Stimulated activated naive CD4-positive, alpha-beta T cell treated with Interleukin-2 at 50 U/mL for 16 hours (primary cell): ENCODE measurements around the gene IL17C.

ENCODE experiments used
- DNase-seq: peaks from one replicate; lab custom pipeline; 2025; lab: John Stamatoyannopoulos, UW

Gene IL17C

DNA sequence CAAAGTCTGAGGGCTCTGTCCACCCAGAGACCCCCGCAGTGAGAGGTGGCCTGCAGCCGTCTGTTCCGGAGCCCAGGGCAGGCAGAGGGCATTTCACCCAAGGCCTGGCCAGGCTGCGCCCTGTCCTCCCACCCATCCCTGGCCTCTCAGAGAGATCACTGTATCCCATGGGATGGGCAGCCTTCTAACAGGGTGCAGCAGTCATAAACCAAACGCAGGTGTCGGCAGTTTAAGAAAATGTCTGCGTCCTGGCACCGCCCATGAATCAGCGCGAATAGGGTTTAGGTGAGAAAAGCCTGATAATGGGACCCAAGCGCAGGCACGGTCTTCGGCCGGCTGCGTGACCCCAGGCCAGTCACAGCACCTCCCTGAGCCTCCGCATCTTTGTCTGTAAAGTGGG is 7.1 kb downstream of the IL17C start:
- no peak for DNase-seq

DNA sequence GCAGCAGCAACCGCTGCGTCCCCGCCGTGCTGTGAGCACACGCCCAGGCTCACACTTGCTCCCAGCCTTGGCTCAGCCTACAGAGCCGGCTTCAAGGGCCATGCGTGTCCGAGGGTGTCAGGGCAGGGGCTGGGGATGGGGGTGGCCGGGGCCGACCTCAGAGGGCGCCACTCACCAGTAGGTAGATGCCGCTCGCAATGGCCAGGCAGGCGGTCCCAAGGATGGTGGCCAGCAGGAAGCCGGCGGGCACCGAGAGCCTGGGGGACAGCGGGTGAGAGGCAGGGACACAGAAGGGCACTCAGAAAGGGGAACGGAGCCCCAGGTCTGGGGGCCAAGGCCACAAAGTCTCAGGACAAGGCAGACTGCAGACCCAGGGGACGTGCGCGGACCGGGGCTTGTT is 7.6 kb downstream of the IL17C start:
- DNase-seq, result no peak

DNA sequence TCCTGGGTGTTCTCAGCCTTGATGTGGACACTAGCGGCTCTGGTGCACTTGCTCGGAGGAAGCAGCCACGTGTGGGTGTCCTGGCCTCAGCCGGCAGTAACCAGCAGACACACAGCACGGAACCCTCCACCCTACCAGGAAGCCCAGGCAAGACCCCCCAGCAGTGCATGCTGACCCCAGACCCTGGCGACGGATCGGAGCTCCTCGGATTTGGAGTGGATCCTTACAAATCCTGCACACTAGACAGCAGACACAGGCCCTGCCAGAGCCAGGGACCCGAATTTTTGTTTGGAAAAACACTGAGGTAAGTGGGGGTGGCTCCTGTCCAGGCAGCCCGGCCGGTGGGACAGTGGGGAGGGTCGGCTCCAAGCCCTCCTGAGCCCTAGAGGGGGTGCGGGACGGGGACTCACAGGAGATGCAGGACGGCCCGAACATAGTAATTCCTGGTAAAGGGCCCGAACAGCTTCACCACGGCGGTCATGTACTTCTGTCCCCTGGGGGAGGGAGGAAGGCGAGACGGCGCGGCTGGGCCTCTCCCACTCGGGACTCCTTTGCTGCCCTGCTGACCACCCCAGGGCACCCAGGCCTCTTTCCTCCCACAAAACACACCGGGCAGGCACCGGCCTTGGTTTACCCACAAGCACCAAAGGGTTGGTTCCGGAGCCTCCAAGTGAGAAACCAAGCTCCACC is 8.1 kb downstream of the IL17C start:
- DNase-seq, result no peak

DNA sequence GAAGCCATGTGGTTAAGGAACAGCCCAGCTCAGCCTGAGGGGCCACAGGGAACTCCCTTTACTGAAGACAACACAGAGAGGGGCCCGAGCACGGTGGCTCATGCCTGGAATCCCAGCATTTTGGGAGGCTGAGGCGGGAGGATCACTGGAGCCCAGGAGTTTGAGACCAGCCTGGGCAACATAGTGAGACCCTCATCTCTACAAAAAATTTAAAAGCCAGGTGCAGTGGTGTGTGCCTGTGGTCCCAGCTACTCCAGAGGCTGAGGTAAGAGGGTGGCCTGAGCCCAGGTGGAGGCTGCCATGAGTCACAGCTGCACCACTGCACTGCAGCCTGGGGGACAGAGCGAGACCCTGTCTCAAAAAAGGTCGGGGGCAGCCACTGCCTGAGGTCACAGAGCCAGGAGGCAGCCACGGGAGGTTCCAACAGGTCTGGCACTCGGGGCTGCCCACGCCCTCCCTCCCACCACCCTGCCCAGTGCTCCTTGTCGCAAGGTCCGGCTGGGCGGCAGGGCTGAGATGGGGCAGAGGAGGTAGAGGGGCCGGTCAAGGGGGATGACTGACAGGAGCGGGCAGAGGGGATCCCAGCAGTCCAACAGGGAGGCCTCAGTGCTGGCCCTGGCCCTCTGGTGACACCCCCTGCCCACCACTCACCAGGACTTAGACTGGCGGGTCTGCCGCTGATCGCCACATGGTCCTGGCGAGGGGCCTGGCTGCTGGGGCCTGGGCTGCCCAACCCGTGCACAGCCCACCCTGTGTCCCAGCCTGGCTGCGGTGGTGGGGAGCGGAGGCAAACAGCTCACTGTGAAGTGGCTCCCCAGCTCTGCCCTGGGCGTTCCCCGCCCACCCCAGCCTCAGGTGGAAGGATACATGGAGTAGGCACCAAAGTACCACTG is 9.1 kb downstream of the IL17C start:
- DNase-seq, result no peak

DNA sequence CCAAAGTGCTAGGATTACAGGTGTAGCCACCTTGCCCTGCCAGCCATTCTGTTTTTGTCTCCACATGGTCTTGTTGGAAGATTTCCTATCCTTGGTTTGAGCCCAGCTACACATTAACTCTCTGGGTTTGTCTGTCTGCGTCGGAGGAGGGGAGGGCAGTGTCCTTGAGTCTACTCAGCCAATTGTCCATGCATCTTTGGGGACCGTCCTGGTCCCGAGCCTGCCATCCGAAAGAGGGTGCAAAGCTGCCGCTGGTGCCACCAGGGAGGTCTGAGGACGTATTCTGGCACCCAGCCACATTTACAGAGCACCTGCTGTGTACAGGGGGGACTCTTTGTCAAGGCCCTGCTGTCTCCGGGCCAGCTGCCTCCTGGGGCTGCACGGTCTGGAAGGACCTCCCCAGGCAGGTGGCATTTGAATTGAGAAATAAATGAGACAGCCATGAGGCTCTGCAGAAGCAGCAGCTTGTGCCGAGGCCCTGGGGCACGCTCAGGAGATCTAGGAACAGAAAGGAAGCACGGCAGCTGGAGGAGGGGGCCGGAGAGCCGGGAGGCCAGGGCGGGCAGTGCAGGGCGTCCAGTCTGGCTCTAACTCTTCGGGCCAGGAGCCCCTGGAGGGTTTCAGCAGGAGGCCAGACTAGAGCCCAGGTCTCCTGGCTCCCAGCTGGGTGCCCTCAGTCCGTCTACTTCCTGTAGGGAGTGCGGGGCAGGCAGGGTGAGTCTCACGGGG is 11.0 kb downstream of the IL17C start:
- DNase-seq, result no peak

DNA sequence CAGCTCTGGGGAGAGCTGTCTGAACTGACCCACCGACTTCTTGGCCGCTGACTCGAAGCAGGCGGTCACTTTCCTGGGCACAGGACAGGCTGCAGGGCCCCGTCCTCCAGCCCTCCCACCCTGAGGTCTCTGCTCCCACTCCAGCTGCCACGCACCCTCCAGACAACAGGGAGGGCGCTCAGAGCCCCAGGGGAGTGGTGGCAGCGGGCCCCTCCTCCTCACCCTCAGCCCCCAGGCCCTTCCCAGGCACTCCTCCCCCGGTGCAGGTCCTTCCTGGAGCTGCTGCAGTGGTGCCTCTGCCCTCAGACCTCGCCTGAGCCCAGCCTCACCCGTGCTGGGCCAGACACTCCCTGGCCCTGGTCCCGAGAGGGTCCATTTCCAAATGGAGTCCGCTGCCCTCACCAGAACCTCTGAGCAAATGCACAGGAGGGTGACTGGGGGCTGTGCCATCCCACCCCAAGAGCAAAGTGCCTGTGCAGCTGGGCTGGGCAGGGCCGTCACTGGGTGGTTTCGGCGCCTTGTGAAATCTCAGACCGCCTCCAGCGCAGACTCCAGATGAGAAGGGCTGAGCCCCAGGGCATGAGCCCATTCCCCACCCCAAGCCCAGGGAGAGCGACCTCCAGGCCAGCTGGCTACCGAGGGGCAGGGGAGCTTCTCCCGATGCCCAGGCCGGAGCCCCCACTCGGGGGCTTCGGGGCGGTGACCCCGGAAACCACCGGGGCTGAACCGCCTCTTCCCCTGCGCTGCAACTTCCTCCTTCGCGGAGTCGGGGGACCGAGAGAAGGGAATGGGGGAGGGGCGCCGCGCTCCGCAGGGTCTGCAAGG is 11.8 kb downstream of the IL17C start:
- DNase-seq, result peak; percentile 25

DNA sequence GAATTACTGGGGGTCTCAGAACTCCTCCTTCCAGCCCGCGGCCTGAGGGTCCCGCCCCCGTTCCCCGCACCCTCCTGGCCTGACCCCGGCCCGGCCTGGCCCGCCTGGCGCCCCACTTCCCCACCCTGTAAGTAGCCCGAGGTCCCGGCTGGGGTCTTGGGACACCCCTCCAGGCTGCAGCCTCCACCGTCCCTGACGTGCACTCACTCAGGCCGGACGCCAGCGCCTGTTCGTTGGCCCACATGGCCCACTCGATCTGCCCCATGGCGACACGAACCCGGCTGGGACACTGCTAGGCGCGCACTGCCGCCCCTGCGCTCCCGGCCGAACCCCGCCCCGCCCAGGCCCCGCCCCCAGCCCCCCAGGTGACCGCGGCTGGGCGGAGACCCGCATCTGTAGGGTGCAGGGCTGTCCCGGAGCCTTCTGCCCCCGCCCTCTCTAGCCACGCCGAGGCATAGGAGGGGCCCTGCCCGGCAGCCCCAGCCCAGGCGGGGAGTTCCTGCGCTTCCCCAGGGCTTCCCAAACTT is 12.4 kb downstream of the IL17C start, which contains the start of gene CYBA:
Gene CYBA (minus strand): TSS at position 305 of the 527 bp plus-strand sequence. CDS start 40 bp downstream, at position 265.
- DNase-seq, result peak; percentile 78

DNA sequence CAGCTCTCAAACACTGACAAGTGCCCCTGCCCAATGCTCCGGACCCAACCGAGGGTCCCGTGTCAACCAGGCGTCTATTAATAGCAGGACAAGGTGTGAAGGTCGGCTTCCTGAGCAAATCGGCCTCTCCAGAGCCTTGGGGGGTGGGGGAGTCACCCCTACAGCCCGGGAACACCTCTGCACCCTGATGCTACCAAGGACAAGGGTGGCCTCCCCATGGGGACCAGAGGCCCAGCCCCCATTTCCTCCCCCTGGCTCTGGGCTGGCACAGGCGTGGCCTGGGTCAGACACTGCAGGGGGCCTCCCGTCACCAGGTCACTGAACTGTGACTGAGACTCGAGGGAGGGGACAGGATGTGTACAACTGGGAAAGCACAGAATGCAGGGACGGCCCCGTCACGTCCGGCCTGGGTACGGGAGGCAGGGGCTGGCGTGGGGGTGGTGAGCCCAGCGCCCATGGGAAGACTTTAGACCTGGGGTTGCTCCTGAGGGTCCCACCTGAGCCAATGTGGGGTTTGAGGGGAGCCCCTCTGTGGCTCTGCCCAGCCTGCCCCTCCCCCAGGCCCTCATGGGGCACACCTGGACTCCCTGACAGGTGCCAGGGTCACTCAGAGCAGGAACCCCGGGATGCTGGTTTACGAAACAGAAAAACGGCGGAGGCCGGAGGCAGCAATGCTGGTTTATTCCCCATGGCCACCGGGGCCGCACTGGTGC is 13.1 kb downstream of the IL17C start:
- peak; percentile 63 for DNase-seq

DNA sequence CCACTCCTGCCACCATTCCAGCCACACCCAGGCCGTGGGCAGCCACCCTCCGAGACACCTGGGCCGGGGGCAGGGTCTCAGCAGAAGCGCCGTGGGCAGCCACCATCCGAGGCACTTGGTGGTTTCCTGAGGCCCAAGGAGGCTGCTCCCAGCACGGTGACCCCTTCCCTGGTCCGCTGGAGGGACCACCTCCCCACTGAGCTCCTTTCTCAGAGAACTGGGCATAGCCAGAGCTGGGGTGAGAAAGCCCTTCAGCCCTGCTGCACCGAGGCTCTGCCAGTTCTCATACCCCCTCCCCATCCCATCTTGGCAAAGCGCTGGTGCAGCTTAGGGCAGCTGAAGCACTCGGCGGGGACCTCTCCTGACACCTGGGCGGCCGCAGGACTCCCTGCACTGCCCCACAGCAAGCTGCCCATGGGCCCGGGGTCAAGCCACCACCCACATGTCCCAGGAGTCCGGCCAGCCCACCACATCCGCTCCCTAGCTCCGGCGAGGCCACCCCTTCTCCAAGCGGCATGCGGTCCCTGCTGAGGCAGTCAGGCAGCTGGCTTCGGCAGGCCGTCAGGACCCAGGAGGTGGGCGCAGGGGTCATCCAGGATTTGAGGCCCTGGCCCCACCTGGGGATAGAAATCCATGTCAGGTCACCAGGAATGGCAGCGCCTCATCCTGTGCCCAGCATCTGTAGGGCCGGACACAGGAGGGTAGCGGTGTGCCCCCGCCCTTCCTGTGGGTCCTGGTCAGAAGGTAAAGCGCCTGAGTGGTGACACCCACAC is 13.8 kb downstream of the IL17C start:
- DNase-seq, result no peak

DNA sequence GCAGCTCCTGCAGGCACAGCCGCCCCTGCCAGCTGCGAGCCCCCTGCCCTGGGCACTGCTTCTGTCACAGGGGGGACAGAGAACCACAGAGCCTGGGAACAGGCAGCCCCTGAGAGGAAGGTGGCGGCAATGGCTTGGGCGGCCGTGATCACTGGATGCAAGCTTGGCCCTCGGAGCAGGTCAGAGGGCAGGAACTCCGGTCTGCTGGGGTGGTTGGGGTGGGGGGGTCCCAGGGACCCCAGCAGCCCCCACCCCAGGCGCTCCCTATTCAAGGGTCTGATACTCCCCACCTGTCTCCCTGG is 14.3 kb downstream of the IL17C start:
- DNase-seq, result no peak

DNA sequence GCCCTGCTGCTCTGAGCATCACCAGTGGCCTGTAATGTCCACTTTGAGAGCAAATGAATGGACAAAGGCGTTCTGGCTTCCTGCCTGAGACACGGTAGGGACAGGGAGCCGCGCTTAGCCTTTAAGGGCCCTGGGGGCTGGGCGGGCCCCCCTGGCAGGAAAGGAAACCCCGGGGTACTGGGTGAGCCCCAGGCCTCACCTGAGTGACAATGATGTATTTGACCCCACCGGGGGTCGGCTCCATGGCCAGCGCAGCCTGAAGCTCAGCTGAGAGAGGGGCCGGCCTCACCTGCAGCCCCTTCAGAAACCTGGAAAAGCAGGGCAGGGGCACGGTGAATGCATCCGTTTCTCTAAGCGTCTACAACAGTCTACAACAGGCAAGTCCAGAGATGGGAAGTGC is 14.7 kb downstream of the IL17C start:
- DNase-seq, result no peak

DNA sequence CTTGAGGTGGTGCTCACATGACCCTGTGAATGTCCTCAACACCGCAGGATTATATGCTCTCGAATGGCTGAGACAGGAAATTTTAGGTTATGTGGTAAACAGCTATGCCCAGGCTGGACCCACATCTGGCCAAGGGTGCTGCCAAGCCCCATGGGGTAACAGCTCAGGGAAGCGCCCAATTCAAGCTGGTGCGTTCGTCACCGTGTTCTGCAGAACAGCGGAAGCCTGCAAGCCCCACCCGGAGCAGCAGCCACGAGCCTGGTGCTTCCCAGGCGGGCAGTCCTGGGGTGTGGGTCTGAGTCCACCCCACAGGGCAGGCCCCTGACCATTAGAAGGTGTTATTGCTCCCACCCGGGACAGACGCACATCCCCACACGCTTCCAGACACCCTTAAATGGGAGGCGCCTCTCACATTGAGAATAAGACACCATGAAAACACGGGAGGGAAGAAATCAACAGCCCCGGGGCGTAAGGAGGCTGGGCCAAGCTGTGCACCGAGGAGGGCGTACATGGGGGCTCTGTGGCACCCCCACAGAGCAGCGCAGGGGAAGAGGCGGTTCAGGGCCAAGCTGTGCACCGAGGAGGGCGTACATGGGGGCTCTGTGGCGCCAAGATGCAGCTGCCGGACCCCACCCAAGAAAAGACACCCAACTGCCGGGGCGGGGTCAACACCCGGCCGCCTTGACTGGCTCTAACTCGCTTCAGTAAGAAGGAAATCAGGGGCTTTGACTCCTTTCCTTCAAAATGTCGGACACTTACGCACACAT is 15.4 kb downstream of the IL17C start:
- DNase-seq, result no peak

DNA sequence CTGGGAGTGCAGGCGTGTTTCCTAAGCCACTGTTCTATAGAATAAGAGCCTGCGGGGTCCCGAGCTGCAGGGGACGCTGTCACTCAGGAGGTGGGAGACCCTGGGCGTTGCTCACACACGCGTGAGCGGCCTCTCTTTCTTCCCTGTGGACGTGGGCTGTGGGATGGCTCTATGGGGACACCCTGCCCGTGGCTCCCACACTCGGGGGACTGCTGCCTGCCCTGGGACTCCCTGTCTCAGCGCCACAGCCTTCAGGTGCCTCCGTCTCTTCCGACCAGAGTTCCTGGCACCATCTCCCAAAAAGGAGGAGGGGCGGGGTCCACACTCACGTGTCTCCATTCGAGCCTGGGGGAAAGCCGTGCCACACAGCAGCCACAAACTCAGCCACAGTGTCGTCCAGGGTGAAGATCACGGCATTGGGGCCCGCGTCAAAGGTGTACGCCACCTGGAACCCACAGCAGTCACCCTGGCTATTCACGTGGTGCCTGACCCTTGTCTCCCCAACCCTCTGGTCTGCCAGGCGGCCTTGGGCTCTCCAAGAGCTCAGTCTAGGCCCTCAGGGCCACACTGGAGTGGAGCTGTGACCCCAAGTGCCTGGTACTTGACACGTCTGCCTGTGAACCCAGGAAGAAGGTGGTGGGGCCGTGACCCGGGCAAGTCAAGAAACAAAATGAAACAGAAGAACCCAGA is 16.1 kb downstream of the IL17C start:
- DNase-seq, result no peak

DNA sequence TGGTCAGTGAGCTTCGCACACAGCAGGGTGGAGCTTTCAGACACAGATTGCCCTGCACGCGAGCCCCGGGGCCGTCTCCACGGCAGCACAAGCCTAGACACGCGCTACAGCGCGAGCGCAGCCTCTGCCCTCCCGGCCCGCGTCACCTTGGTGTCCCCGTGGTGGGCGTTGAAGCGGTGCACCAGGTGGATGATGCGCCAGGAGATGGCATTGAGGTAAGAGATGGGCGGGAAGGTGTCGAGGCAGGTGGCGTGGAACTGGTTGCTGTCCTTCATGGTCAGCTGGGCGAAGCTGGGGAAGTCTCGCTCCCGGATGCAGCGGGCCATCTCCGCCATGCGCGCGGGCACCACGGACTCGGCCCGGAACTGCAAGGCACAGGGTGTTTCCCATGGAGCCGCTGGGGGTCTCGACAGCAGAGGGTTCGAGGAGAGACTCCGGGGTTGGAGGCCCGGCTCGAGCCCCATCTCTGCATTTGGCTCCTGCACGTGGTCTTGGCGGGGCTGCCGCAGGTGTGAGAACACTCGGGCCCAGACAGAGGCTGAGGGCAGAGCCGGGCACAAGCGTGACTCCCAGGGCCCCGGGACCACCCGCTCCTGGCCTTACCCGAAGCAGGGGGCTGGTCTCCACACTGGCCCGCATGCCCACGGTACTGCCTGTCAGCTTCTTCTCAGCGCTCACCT is 16.8 kb downstream of the IL17C start:
- no peak for DNase-seq

DNA sequence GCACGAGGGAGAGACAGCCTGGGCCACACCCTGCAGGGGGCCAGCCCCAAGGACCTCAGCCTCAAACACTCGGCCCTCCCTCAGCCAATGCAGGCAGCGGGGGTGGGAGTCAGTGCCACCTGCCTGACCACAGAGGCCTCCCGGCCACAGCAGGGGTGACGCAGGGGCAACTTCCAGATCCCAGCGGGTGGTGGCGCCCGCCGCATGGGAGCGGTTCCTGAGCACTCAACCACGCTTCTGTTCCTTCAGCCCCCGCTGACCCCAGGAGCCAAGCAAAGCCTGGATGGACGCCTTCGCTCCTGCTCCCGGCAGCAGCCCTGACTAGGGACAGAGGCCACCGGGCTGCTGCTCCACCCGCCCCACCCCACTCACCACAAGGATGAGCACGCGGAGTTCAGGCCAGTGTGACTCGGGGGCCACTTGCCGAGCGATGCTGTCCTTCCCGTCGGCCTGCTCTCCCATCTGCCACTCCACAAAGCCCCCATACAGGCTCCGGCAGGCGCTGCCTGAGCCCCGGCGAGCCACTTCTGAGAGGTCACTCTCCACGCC is 17.4 kb downstream of the IL17C start:
- DNase-seq, result no peak

DNA sequence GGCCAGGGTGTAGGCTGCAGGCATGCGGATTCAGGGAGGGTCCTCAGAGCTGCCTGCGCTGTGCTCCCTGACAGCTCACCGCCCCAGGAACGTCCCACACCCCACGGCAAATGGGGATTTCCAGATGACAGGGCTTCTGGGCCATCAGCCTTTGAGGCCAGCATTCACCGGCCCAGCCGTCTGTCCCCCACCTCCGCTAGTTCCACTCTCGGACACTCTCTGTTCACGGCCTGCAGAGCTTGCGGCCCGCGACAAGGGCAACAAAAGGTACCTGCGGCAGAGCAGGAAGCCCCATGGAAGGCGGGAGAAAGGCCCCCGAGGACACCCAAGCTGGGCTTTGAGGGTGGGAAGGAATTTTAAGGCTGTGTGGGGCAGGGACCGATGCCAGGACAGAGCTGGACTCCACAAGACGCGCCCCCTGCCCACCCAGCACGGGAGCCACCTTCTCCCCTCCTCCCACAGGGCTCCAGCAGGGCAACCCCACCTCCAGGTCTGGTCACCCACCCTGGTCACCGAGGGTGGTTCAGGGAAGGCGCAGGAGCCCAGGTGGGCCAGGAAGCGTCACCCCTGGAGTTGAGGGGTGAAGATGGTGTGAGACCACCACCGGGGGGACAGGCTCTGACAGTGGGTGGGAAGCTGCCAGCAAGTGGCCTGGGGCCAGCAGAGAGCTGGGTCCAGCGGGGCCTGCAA is 18.1 kb downstream of the IL17C start:
- no peak for DNase-seq

DNA sequence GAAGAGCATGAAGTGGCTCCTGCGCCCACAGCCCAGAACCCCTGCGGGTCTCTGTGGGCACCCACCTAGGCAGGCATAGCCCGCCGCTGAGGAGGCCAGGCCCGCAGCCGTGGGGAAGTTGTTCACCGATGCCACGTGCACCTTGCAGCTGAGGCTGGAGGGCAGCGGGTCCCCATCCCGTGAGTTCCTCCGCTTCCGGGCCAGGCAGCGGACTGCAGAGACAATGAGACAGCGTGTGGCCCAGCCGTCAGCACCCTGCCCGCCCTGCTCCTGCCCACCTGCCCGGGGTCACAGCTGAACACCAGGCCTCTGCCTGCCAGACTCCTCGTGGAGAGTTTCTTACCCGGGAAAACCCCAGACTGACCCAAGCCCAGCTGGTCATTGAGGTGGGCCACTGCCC is 19.0 kb downstream of the IL17C start:
- DNase-seq, result no peak
